HG02970 (cell line): ENCODE measurements around the gene FBXL20.
"Not testable (repeated sequence)": the region's sequence is repeated elsewhere in the genome, so short reads cannot be mapped to it uniquely, and the experiment has no call there.

Experiments used
- ATAC-seq: cut with Tn5 transposase; IDR thresholded peaks from one replicate; pipeline ENCODE4 v1.9.1; 2021; ENCODE audit warnings: mild to moderate bottlenecking, moderate library complexity, moderate number of reproducible peaks; ENCODE audit not compliant: unreplicated experiment, low FRiP score

The FBXL20 gene

GRCh38 chr17:39401412-39402243, at the start of gene FBXL20:
FBXL20 (minus strand) TSS chr17:39401626; CDS start chr17:39401402, 224 bp downstream.
- ATAC-seq = peak; percentile 73

- peak; percentile 89 for ATAC-seq
Observed at GRCh38 chr17:39450847-39451581, 49.6 kb upstream of the FBXL20 start, which contains the start of gene MED1. MED1 (minus strand) TSS chr17:39451263; CDS start chr17:39451062, 201 bp downstream.

- no peak for ATAC-seq
Observed at GRCh38 chr17:39450051-39450450, 48.6 kb upstream of the FBXL20 start.

GRCh38 chr17:39447561-39447960, 46.1 kb upstream of the FBXL20 start:
- no peak for ATAC-seq

GRCh38 chr17:39443326-39443725, 41.9 kb upstream of the FBXL20 start:
- no peak for ATAC-seq

- ATAC-seq = not testable (repeated sequence)
Observed at GRCh38 chr17:39439868-39440267, 38.4 kb upstream of the FBXL20 start.

- no peak for ATAC-seq
Observed at GRCh38 chr17:39429600-39429999, 28.2 kb upstream of the FBXL20 start.

GRCh38 chr17:39416141-39416540, 14.7 kb upstream of the FBXL20 start:
- no peak for ATAC-seq

GRCh38 chr17:39410279-39410678, 8.9 kb upstream of the FBXL20 start:
- ATAC-seq = no peak

GRCh38 chr17:39408360-39408759, 6.9 kb upstream of the FBXL20 start:
- no peak for ATAC-seq

- ATAC-seq = no peak
Observed at GRCh38 chr17:39406951-39407350, 5.5 kb upstream of the FBXL20 start.

GRCh38 chr17:39405436-39405835, 4.0 kb upstream of the FBXL20 start:
- no peak for ATAC-seq

- ATAC-seq = no peak
Observed at GRCh38 chr17:39404542-39405378, 3.3 kb upstream of the FBXL20 start.

GRCh38 chr17:39402890-39403605, 1.6 kb upstream of the FBXL20 start:
- ATAC-seq = no peak

- peak; percentile 58 for ATAC-seq
Observed at GRCh38 chr17:39402244-39402889, 941 bp upstream of the FBXL20 start.

- no peak for ATAC-seq
Observed at GRCh38 chr17:39400547-39401411, 647 bp downstream of the FBXL20 start.

GRCh38 chr17:39399791-39400190, 1.6 kb downstream of the FBXL20 start:
- ATAC-seq = no peak

GRCh38 chr17:39393736-39394135, 7.7 kb downstream of the FBXL20 start:
- ATAC-seq = no peak

- ATAC-seq = no peak
Observed at GRCh38 chr17:39391448-39391847, 10.0 kb downstream of the FBXL20 start.
